Measurements from ENCODE around the gene RBBP8. TPM values are rescaled to one million over a fixed set of nuclear protein-coding genes. Genes with fewer than 3 reads are reported as not detected.

The RBBP8 gene
- polyA plus RNA-seq, 2 donors: 34.5 to 49.3 TPM

DNA sequence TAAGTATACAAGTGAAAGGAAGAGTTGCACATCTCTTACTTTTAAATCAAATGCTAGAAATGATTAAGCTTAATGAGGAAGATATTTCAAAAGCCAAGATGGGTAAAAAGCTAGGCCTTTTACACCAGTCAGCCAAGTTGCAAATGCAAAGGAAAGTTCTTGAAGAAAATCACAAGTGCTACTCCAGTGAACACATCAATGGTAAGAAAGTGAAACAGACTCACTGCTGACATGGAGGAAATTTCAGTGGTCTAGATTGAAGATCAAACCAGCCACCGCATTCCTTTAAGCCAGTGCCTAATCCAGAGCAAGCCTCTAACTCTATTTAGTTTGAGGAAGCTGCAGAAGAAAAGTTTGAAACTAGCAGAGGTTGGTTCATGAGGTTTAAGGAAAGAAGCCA, 79.1 kb downstream of the RBBP8 start:
- Histone ChIP-seq H3K36me3 (ENCODE audit: control insufficient read depth in 2 of 2, insufficient read depth in 2 of 2, low read length in 1 of 2) (peaks cover 0 to 5% of the 10 kb centered on the region in 2 donors), H3K9me3 (ENCODE audit: control insufficient read depth in 2 of 2, insufficient read depth in 1 of 2, low read depth in 1 of 2, low read length in 1 of 2) (no peaks in the 10 kb centered on the region), H3K27ac (ENCODE audit: low read depth in 2 of 2, low read length in 1 of 2) (no peak overlapping the region), H3K4me1 (ENCODE audit: control insufficient read depth in 2 of 2, insufficient read depth in 2 of 2, low read length in 1 of 2) (no peaks in the 10 kb centered on the region), H3K27me3 (ENCODE audit: control insufficient read depth in 1 of 2, insufficient read depth in 2 of 2, low read length in 2 of 2) (no peaks in the 10 kb centered on the region), H3K4me3 (ENCODE audit: low read depth in 1 of 2, low read length in 2 of 2) (no peak overlapping the region)
- WGBS, 2 donors: 92 to 93% methylated on average over 1 of the region's 1 CpG

DNA sequence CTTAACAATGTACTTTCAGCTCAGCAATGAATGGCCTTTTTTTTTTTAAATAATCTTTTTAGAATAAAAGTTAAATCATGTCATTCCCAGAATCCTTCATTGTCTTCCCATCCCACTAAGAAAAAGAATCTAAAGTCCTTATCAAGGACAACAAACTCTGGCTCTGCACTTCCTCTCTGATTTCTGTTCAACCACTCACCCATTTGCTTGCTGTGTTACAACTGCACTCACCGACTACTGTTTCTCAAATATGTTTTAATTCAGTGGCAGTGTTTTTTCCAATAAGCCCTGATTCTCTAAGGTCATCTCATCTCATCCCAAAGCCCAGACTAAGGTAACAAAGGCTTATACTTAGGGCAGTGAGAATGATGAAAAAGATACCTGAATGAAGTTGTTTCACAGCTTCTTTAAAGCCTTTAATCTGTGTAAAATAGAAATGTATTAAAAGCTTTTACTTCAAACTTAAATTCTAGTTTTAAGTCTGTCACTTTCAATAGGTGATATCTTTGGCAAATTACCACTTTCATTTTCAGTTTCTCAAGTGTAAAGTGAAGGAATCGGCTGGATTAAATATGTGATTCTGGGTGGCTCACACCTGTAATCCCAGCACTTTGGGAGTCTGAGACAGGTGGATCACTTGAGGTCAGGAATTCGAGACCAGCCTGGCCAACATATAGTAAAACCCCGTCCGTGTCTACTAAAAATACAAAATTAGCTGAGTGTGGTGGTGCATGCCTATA, 87.6 kb downstream of the RBBP8 start:
- Histone ChIP-seq H3K9me3 (ENCODE audit: control insufficient read depth in 2 of 2, insufficient read depth in 1 of 2, low read depth in 1 of 2, low read length in 1 of 2) (no peaks in the 10 kb centered on the region), H3K36me3 (ENCODE audit: control insufficient read depth in 2 of 2, insufficient read depth in 2 of 2, low read length in 1 of 2) (no peaks in the 10 kb centered on the region), H3K27me3 (ENCODE audit: control insufficient read depth in 1 of 2, insufficient read depth in 2 of 2, low read length in 2 of 2) (no peaks in the 10 kb centered on the region), H3K4me3 (ENCODE audit: low read depth in 1 of 2, low read length in 2 of 2) (no peak overlapping the region), H3K27ac (ENCODE audit: low read depth in 2 of 2, low read length in 1 of 2) (no peak overlapping the region), H3K4me1 (ENCODE audit: control insufficient read depth in 2 of 2, insufficient read depth in 2 of 2, low read length in 1 of 2) (no peaks in the 10 kb centered on the region)
- WGBS, 2 donors: 65 to 74% methylated on average over 5 of the region's 5 CpGs

DNA sequence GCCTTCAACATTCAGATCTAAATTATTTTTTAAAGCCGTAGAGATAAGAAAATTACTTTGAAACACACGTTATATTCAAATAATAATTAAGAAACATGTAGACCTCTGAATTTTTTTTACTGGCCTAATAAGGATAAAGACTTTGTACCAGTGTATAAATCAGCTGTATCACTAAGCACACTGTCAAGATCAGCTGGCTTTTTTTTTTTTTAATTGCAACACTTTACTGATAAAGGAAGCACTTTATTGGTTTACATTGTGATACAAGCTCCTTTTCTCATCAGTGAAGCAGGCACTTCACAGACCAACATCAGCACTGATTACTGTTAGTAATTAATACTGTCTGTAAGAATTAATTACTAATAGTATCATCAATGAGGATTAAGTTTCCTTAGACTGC, 88.5 kb downstream of the RBBP8 start:
- Histone ChIP-seq H3K27me3 (ENCODE audit: control insufficient read depth in 1 of 2, insufficient read depth in 2 of 2, low read length in 2 of 2) (no peaks in the 10 kb centered on the region), H3K4me3 (ENCODE audit: low read depth in 1 of 2, low read length in 2 of 2) (no peak overlapping the region), H3K4me1 (ENCODE audit: control insufficient read depth in 2 of 2, insufficient read depth in 2 of 2, low read length in 1 of 2) (no peaks in the 10 kb centered on the region), H3K36me3 (ENCODE audit: control insufficient read depth in 2 of 2, insufficient read depth in 2 of 2, low read length in 1 of 2) (no peaks in the 10 kb centered on the region), H3K27ac (ENCODE audit: low read depth in 2 of 2, low read length in 1 of 2) (no peak overlapping the region), H3K9me3 (ENCODE audit: control insufficient read depth in 2 of 2, insufficient read depth in 1 of 2, low read depth in 1 of 2, low read length in 1 of 2) (no peaks in the 10 kb centered on the region)
- 87 to 96% methylated on average over 2 of the region's 2 CpGs for WGBS, 2 donors

DNA sequence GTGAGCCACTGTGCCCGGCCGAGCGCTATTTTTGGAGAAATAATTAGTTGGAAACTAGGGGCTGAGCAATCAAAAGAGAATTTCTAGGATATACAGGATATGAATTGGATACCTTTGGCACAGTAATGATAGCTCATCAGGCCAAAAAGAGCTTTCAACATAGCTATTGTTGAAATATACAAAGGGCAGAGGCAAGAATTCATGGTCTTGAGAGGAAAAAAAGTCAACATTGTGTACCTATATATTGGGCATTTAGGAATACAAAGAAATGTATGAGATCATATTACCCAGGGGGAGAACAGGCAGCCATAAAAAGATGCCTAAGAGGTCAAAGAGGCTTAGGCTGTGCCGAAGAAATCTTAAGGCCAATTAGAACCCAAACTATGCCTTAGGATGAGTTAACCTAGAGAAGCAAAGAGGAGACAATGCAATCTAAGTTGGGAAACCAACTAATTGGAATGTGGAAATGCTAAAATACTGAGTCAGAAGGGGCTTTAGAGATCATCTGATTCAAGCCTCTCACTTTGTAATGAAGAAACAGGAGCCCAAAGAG, 99.0 kb downstream of the RBBP8 start:
- Histone ChIP-seq H3K36me3 (ENCODE audit: control insufficient read depth in 2 of 2, insufficient read depth in 2 of 2, low read length in 1 of 2) (no peaks in the 10 kb centered on the region), H3K27me3 (ENCODE audit: control insufficient read depth in 1 of 2, insufficient read depth in 2 of 2, low read length in 2 of 2) (no peaks in the 10 kb centered on the region), H3K9me3 (ENCODE audit: control insufficient read depth in 2 of 2, insufficient read depth in 1 of 2, low read depth in 1 of 2, low read length in 1 of 2) (no peaks in the 10 kb centered on the region), H3K4me1 (ENCODE audit: control insufficient read depth in 2 of 2, insufficient read depth in 2 of 2, low read length in 1 of 2) (no peaks in the 10 kb centered on the region), H3K4me3 (ENCODE audit: low read depth in 1 of 2, low read length in 2 of 2) (no peak overlapping the region), H3K27ac (ENCODE audit: low read depth in 2 of 2, low read length in 1 of 2) (no peak overlapping the region)
- WGBS, 2 donors: 71 to 75% methylated on average over 4 of the region's 4 CpGs

DNA sequence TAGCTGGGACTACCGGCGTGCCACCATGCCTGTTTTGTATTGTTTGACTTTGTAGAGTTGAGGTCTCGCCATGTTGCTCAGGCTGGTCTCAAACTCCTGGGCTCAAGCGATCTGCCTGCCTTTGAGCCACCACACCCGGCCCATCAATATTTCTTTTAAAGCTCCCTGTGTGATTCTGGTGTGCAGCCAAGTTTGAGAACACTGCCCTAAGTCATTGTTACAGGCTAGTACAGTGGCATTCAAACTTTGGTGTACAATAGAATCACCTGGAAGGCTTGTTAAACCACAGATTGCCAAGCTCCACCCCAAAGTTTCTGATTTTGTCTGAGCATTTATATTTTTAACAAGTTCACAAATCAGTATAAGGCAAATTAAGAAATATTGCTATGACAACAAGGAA, 99.9 kb downstream of the RBBP8 start:
- H3K27me3 ChIP-seq (ENCODE audit: control insufficient read depth in 1 of 2, insufficient read depth in 2 of 2, low read length in 2 of 2): no peaks in the 10 kb centered on the region
- H3K4me1 ChIP-seq (ENCODE audit: control insufficient read depth in 2 of 2, insufficient read depth in 2 of 2, low read length in 1 of 2): no peaks in the 10 kb centered on the region
- no peaks in the 10 kb centered on the region for H3K9me3 ChIP-seq (ENCODE audit: control insufficient read depth in 2 of 2, insufficient read depth in 1 of 2, low read depth in 1 of 2, low read length in 1 of 2)
- no peak overlapping the region for H3K4me3 ChIP-seq (ENCODE audit: low read depth in 1 of 2, low read length in 2 of 2)
- no peak overlapping the region for H3K27ac ChIP-seq (ENCODE audit: low read depth in 2 of 2, low read length in 1 of 2)
- WGBS, 2 donors: 64 to 69% methylated on average over 5 of the region's 5 CpGs
- no peaks in the 10 kb centered on the region for H3K36me3 ChIP-seq (ENCODE audit: control insufficient read depth in 2 of 2, insufficient read depth in 2 of 2, low read length in 1 of 2)

DNA sequence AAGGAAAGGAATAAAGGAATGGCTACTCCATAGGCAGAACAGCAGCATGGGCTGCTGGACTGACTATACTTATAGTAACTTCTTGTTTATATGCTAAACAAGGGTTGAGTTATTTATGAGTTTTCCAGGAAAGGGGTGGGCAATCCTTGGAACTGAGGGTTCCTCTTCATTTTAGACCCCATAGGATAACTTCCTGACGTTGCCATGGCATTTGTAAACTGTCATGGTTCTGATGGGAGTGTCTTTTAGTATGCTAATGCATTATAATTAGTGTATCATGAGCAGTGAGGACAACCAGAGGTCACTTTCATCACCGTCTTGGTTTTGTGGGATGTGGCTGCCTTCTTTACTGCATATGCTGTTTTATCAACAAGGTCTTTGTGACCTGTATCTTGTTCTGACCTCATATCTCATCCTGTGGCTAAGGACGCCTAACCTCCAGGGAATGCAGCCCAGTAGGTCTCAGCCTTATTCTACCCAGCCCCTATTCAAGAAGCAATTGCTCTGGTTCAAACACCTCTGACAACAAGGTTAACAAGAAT, 103.6 kb downstream of the RBBP8 start:
- H3K9me3 ChIP-seq (ENCODE audit: control insufficient read depth in 2 of 2, insufficient read depth in 1 of 2, low read depth in 1 of 2, low read length in 1 of 2): no peaks in the 10 kb centered on the region
- WGBS, 2 donors: 78 to 83% methylated on average over 3 of the region's 3 CpGs
- no peak overlapping the region for H3K27ac ChIP-seq (ENCODE audit: low read depth in 2 of 2, low read length in 1 of 2)
- no peak overlapping the region for H3K4me3 ChIP-seq (ENCODE audit: low read depth in 1 of 2, low read length in 2 of 2)
- no peaks in the 10 kb centered on the region for H3K27me3 ChIP-seq (ENCODE audit: control insufficient read depth in 1 of 2, insufficient read depth in 2 of 2, low read length in 2 of 2)
- no peaks in the 10 kb centered on the region for H3K36me3 ChIP-seq (ENCODE audit: control insufficient read depth in 2 of 2, insufficient read depth in 2 of 2, low read length in 1 of 2)
- H3K4me1 ChIP-seq (ENCODE audit: control insufficient read depth in 2 of 2, insufficient read depth in 2 of 2, low read length in 1 of 2): no peaks in the 10 kb centered on the region

DNA sequence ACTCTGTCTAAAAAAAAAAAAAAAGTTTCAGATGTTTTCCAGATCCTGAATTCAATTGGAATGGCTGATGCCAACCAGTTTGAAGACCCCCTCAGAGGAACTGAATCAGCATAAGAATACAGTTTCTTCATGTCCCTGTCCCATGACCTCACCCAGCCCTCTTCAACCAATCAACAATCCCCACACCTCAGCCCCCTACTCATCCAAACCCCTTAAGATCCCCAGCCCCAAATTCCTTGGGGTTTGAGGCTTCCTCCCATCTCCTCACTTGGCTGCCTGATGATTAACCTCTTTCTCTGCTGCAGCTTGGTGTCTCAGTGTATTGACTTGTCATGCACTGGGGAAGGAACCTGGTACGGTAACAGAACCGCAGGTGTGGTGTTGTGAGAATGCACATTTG, 104.5 kb downstream of the RBBP8 start:
- Histone ChIP-seq H3K27ac (ENCODE audit: low read depth in 2 of 2, low read length in 1 of 2) (no peak overlapping the region), H3K9me3 (ENCODE audit: control insufficient read depth in 2 of 2, insufficient read depth in 1 of 2, low read depth in 1 of 2, low read length in 1 of 2) (no peaks in the 10 kb centered on the region), H3K27me3 (ENCODE audit: control insufficient read depth in 1 of 2, insufficient read depth in 2 of 2, low read length in 2 of 2) (no peaks in the 10 kb centered on the region), H3K36me3 (ENCODE audit: control insufficient read depth in 2 of 2, insufficient read depth in 2 of 2, low read length in 1 of 2) (no peaks in the 10 kb centered on the region), H3K4me3 (ENCODE audit: low read depth in 1 of 2, low read length in 2 of 2) (no peak overlapping the region), H3K4me1 (ENCODE audit: control insufficient read depth in 2 of 2, insufficient read depth in 2 of 2, low read length in 1 of 2) (no peaks in the 10 kb centered on the region)
- WGBS, 2 donors: 90 to 94% methylated on average over 2 of the region's 2 CpGs

DNA sequence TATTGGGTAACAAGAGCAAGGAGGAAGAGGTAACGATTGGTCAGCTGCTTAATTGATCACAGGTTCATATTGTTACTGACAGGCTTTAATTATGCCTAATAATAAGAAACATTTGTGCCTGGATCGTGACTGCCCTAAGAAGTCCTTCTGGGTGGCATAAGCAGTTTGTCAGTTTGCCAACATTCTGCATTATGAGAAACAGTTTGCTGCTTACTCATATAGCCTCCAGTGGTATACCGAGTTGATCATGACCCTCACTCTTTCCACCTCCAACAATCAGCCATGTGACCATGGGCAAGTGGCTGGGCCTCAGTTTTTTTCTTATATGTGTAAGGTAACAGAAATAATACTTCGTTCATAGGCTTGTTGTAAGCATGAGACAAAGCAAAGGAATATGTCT, 105.6 kb downstream of the RBBP8 start:
- H3K4me3 ChIP-seq (ENCODE audit: low read depth in 1 of 2, low read length in 2 of 2): no peak overlapping the region
- 46 to 59% methylated on average over 4 of the region's 4 CpGs for WGBS, 2 donors

DNA sequence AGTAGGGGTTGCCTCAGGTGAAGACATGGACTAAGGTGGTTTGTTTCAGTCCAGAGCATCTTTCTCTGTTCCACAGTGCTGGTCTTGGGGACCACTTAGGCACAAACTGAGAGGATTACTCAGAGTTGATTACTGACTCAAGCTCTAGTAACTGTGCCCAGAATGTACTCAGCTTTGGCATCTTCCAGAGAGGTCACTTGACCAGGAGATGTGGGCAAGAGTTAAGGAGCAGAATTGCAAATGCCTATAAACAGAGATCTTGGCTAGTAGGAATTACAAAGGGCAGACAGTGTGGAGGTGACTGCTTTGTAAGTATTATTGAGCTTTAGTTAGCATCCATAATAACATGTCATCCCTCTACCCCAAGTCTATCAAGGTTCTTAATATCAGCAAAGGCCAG, 109.0 kb downstream of the RBBP8 start:
- no peaks in the 10 kb centered on the region for H3K9me3 ChIP-seq (ENCODE audit: control insufficient read depth in 2 of 2, insufficient read depth in 1 of 2, low read depth in 1 of 2, low read length in 1 of 2)
- H3K36me3 ChIP-seq (ENCODE audit: control insufficient read depth in 2 of 2, insufficient read depth in 2 of 2, low read length in 1 of 2): no peaks in the 10 kb centered on the region
- no peak overlapping the region for H3K27ac ChIP-seq (ENCODE audit: low read depth in 2 of 2, low read length in 1 of 2)
- no peaks in the 10 kb centered on the region for H3K27me3 ChIP-seq (ENCODE audit: control insufficient read depth in 1 of 2, insufficient read depth in 2 of 2, low read length in 2 of 2)
- H3K4me1 ChIP-seq (ENCODE audit: control insufficient read depth in 2 of 2, insufficient read depth in 2 of 2, low read length in 1 of 2): no peaks in the 10 kb centered on the region
- H3K4me3 ChIP-seq (ENCODE audit: low read depth in 1 of 2, low read length in 2 of 2): no peak overlapping the region

More for the DNA sequence above, 105.6 kb downstream of the RBBP8 start:
- no peaks in the 10 kb centered on the region for H3K4me1 ChIP-seq (ENCODE audit: control insufficient read depth in 2 of 2, insufficient read depth in 2 of 2, low read length in 1 of 2)
- no peaks in the 10 kb centered on the region for H3K9me3 ChIP-seq (ENCODE audit: control insufficient read depth in 2 of 2, insufficient read depth in 1 of 2, low read depth in 1 of 2, low read length in 1 of 2)
- H3K36me3 ChIP-seq (ENCODE audit: control insufficient read depth in 2 of 2, insufficient read depth in 2 of 2, low read length in 1 of 2): no peaks in the 10 kb centered on the region
- H3K27me3 ChIP-seq (ENCODE audit: control insufficient read depth in 1 of 2, insufficient read depth in 2 of 2, low read length in 2 of 2): no peaks in the 10 kb centered on the region
- H3K27ac ChIP-seq (ENCODE audit: low read depth in 2 of 2, low read length in 1 of 2): no peak overlapping the region

Measured in esophagus (tissue), 2 donors.